K562 (cell line): ENCODE data around the gene MRPS10.

ENCODE experiments used
- ATF6 ChIP-seq: sonication (generic); formaldehyde crosslinking; IDR thresholded peaks from 2 replicates; pipeline ENCODE4 v1.4.0; 2020; ENCODE audit warnings: mild to moderate bottlenecking, missing genetic modification reagents
- CHD4 ChIP-seq: fragments of 200-600 bp; sonication (generic); IDR thresholded peaks from 3 replicates; pipeline ENCODE4 v1.6.1; 2012; ENCODE audit warnings: low read depth, mild to moderate bottlenecking, mixed read lengths, low read length, inconsistent platforms; ENCODE audit not compliant: insufficient read depth, insufficient replicate concordance, poor library complexity, severe bottlenecking
- CTCF ChIP-seq, 3 experiments: IDR thresholded peaks in 2 of 3; conservative IDR thresholded peaks in 1 of 3; 2 replicates each; pipeline ENCODE4 v1.5.1; 2011 to 2012; ENCODE audit warnings: low read length in 3 of 3, mild to moderate bottlenecking in 3 of 3, control low read depth in 2 of 3, improper control_type of control experiment in 1 of 3, inconsistent platforms in 1 of 3, low read depth in 1 of 3, mixed read lengths in 1 of 3, moderate library complexity in 1 of 3; ENCODE audit not compliant: insufficient read depth in 2 of 3
- FOXO4 ChIP-seq: fragments of 450-650 bp; formaldehyde crosslinking; IDR thresholded peaks from 2 replicates; pipeline ENCODE4 v1.4.0; 2020; ENCODE audit warnings: mild to moderate bottlenecking, moderate library complexity
- FOXP1 ChIP-seq: sonication (generic); formaldehyde crosslinking; IDR thresholded peaks from 2 replicates; pipeline ENCODE4 v1.8.0; 2022; ENCODE audit warnings: mild to moderate bottlenecking, missing genetic modification reagents
- HDAC8 ChIP-seq: fragments of 450-650 bp; IDR thresholded peaks from 2 replicates; pipeline ENCODE4 v1.6.1; 2016; ENCODE audit warnings: mild to moderate bottlenecking, missing genetic modification characterization, moderate library complexity, missing compliant biosample characterization
- MXI1 ChIP-seq: IDR thresholded peaks from 2 replicates; pipeline ENCODE4 v1.6.1; 2011; ENCODE audit warnings: low read depth, mild to moderate bottlenecking, improper control_type of control experiment, low read length
- SRF ChIP-seq, 2 experiments: fragments of 250-450, 450-650 bp in 1 of 2; sonication (Bioruptor Pico) in 1 of 2; sonication (generic) in 1 of 2; formaldehyde crosslinking; IDR thresholded peaks; 2 replicates each; pipeline versions ENCODE4 v1.5.0 to v1.5.1; 2020 to 2022; ENCODE audit warnings: mild to moderate bottlenecking in 1 of 2, missing genetic modification reagents in 1 of 2
- STAT6 ChIP-seq: sonication (generic); formaldehyde crosslinking; IDR thresholded peaks from 2 replicates; pipeline ENCODE4 v1.8.1; 2023; ENCODE audit warnings: mild to moderate bottlenecking, missing genetic modification reagents
- TBP ChIP-seq: optimal IDR thresholded peaks from 2 replicates; pipeline ENCODE3; 2011; ENCODE audit warnings: low read depth, low read length, improper control_type of control experiment
- ZFPM2 ChIP-seq: fragments of 250-450 bp; sonication (Bioruptor Pico); IDR thresholded peaks from 2 replicates; pipeline ENCODE4 v1.5.1; 2022; ENCODE audit warnings: mild to moderate bottlenecking

- TF ChIP-seq ZFPM2, result 0 out of 2 replicates have a peak, but pooled peaks have one; percentile 79
- TF ChIP-seq CHD4, result no peak
- TF ChIP-seq STAT6 (CRISPR knock-in tag), result no peak
- TF ChIP-seq MXI1, result peak; percentile 50; the same call in 1 of the 2 replicates
- no peak for TF ChIP-seq HDAC8
- TF ChIP-seq FOXP1 (CRISPR knock-in tag), result peak; percentile 71; the same call in 1 of the 2 replicates
- TF ChIP-seq CTCF (IDR thresholded peaks at IDR 0.05 in 2 of 3, conservative IDR thresholded peaks at IDR 0.05 in 1 of 3; ENCODE audit: insufficient read depth in 2 of 3, low read depth in 1 of 3, low read length in 3 of 3), result peak; percentile 10 to 16 (median 15); a peak in 1 of 6 replicates
- no peak for TF ChIP-seq SRF (CRISPR knock-in tag; IDR thresholded peaks at IDR 0.05)
- TF ChIP-seq FOXO4 (CRISPR knock-in tag), result no peak
- 0 out of 2 replicates have a peak, but pooled peaks have one; percentile 62 for TF ChIP-seq ATF6
- no peak for TF ChIP-seq TBP
Measured at GRCh38 chr6:42197555-42198362, 19.9 kb downstream of the MRPS10 start.
